Vagina (tissue), 2 donors: Measurements from ENCODE around the gene OSGIN1. TPM values are rescaled to one million over a fixed set of nuclear protein-coding genes. Genes with fewer than 3 reads are reported as not detected.

Source experiments
- DNase-seq, 2 donors: peaks; one replicate each; pipeline ENCODE4 v3.0.0-alpha.2; 2017; ENCODE audit errors: extremely low spot score in 2 of 2
- H3K27ac ChIP-seq: fragments of 200-600 bp; sonication (generic); one replicate; pipeline ENCODE4 v1.5.1; 2019
- H3K27me3 ChIP-seq: fragments of 200-600 bp; sonication (generic); one replicate; pipeline ENCODE4 v1.5.1; 2019
- H3K36me3 ChIP-seq, 2 donors: fragments of 200-600 bp; sonication (generic); one replicate each; pipeline ENCODE4 v1.5.1; 2017 to 2019
- H3K4me1 ChIP-seq: fragments of 200-600 bp; sonication (generic); one replicate; pipeline ENCODE4 v1.5.1; 2019
- H3K4me3 ChIP-seq, 2 donors: fragments of 200-600 bp; sonication (generic); 1 replicate in 1 of 2; 2 replicates in 1 of 2; pipeline ENCODE4 v1.5.1; 2016 to 2019
- H3K9me3 ChIP-seq: fragments of 200-600 bp; sonication (generic); one replicate; pipeline ENCODE4 v1.5.1; 2019
- POLR2A ChIP-seq, 2 donors: fragments of 450-650 bp; IDR thresholded peaks; one replicate each; pipeline ENCODE4 v1.6.1; 2017; ENCODE audit warnings: antibody characterized with exemption in 2 of 2, mild to moderate bottlenecking in 2 of 2, moderate library complexity in 2 of 2
- POLR2AphosphoS5 ChIP-seq, 2 donors: sonication (generic); formaldehyde crosslinking; IDR thresholded peaks; one replicate each; pipeline ENCODE4 v1.9.0; 2017; ENCODE audit warnings: antibody characterized with exemption in 2 of 2, mild to moderate bottlenecking in 2 of 2, low read depth in 1 of 2; ENCODE audit not compliant: insufficient read depth in 1 of 2
- intact Hi-C: fragments of 100-400 bp; cut with DNase I; formaldehyde crosslinking; loops from one replicate; pipeline ENCODE4 v1.15.1; 2023
- total RNA-seq: library from RNA; depleted of rRNA; stranded (reverse); fragments of >200 nt; gene quantifications from one replicate; pipeline ENCODE4 v1.2.3, GENCODE V29; 2016
- TF ChIP-seq, protein P1 (sequence below), 3 experiments: fragments of 450-650 bp in 2 of 3; fragments of 200-600 bp in 1 of 3; sonication (generic) in 1 of 3; IDR thresholded peaks; one replicate each; pipeline ENCODE4 v1.5.1; 2017 to 2019; ENCODE audit warnings: antibody characterized with exemption in 3 of 3, mild to moderate bottlenecking in 2 of 3, moderate library complexity in 2 of 3

OSGIN1 gene
- total RNA-seq, 1 donor from 2014 or later = 6.4 TPM

- intact Hi-C loops = loop anchor here (10.0 kb wide), 1 partner anchor 223 kb away; no protein-coding TSS in a partner anchor
- Histone ChIP-seq H3K27me3 (no peaks in the 10 kb centered on the region), H3K36me3 (no peaks in the 10 kb centered on the region), H3K4me1 (peaks cover 31% of the 10 kb centered on the region), H3K9me3 (no peaks in the 10 kb centered on the region), H3K4me3 (no peak overlapping the region), H3K27ac (no peak overlapping the region)
- no peak for DNase-seq
- no peak for TF ChIP-seq POLR2AphosphoS5 (IDR thresholded peaks at IDR 0.05; ENCODE audit: insufficient read depth in 1 of 2, low read depth in 1 of 2)
- no peak for TF ChIP-seq POLR2A (IDR thresholded peaks at IDR 0.05)
- TF ChIP-seq, protein P1, sequence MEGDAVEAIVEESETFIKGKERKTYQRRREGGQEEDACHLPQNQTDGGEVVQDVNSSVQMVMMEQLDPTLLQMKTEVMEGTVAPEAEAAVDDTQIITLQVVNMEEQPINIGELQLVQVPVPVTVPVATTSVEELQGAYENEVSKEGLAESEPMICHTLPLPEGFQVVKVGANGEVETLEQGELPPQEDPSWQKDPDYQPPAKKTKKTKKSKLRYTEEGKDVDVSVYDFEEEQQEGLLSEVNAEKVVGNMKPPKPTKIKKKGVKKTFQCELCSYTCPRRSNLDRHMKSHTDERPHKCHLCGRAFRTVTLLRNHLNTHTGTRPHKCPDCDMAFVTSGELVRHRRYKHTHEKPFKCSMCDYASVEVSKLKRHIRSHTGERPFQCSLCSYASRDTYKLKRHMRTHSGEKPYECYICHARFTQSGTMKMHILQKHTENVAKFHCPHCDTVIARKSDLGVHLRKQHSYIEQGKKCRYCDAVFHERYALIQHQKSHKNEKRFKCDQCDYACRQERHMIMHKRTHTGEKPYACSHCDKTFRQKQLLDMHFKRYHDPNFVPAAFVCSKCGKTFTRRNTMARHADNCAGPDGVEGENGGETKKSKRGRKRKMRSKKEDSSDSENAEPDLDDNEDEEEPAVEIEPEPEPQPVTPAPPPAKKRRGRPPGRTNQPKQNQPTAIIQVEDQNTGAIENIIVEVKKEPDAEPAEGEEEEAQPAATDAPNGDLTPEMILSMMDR (IDR thresholded peaks at IDR 0.05) = no peak
Measured at GRCh38 chr16:83951544-83951943, 1.5 kb upstream of the OSGIN1 start.

DNA sequence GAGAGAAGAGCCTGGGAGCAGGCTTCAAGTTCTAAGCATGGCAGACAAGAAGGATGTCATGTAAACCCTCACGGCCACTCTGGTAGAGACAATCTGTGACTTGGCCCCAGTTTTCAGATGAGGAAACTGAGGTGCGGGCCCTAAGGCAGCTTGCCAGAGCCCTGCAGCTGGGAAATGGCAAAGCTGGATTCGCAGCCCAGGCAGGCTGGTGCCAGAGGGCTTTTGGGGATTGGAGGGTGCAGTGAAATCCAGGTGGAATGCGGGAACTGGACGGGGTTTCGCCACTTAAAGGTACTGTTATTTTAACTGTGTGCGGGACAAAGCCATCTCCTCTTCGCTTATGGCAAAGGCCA is 477 bp upstream of the OSGIN1 start:
- peak overlapping the region; percentile 52 to 64 for H3K4me3 ChIP-seq
- peak in 1 of 2 donors; percentile 89 for DNase-seq
- no peaks in the 10 kb centered on the region for H3K9me3 ChIP-seq
- H3K27me3 ChIP-seq = no peaks in the 10 kb centered on the region
- H3K4me1 ChIP-seq = peaks cover 31% of the 10 kb centered on the region
- peak overlapping the region; percentile 88 for H3K27ac ChIP-seq
- intact Hi-C loops = loop anchor here (10.0 kb wide), 1 partner anchor 222 kb away; no protein-coding TSS in a partner anchor
- H3K36me3 ChIP-seq = no peaks in the 10 kb centered on the region
- TF ChIP-seq POLR2A (IDR thresholded peaks at IDR 0.05) (no peak), POLR2AphosphoS5 (IDR thresholded peaks at IDR 0.05; ENCODE audit: insufficient read depth in 1 of 2, low read depth in 1 of 2) (no peak)
- TF ChIP-seq, protein P1 (IDR thresholded peaks at IDR 0.05) = no peak

DNA sequence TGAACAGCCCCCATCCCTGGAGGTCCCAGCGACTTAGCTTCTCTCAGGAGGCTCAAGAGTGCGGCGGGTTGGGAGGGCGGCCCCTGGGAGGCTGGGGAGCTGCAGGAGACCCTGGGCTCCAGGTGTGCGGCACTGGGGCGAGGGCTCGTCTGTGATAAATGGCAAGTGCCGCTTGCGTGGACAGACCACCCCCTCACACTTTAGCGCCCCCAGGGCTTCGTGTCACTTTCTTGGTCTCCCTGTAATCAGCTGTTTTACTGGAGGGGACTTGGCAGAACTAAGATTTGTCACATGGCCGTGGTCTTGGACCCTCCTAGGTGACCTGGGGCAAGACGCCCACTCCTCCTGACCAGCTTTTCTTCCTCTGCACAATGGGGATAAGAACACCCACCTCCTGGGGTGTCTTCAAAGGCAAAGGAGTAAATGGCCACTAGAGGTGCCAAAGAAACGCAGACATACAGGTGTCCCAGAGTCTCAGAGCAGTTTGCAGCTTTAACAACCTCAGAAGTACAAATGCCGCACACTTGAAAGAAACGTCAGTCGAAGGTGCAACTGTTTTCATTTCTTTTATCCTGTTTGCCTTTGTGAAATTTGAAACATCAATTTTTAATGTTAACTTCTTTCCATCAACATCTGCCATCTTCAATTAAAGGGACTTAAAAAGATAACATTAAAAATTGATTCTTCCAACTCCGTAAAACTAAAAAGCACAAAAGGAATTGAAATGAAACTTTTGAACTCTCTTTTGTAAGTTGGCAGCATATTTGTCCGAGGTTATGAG is 946 bp downstream of the OSGIN1 start:
- DNase-seq = no peak
- Histone ChIP-seq H3K36me3 (peaks cover 0 to 5% of the 10 kb centered on the region in 2 donors), H3K4me3 (peak overlapping the region; percentile 52 to 64), H3K27me3 (no peaks in the 10 kb centered on the region), H3K4me1 (peaks cover 31% of the 10 kb centered on the region), H3K9me3 (no peaks in the 10 kb centered on the region), H3K27ac (peak overlapping the region; percentile 88)
- TF ChIP-seq, protein P1 (IDR thresholded peaks at IDR 0.05) = peak in 1 of 3 experiments; percentile 7
- TF ChIP-seq POLR2AphosphoS5 (IDR thresholded peaks at IDR 0.05; ENCODE audit: insufficient read depth in 1 of 2, low read depth in 1 of 2) = peak in 1 of 2 donors; percentile 17
- no peak for TF ChIP-seq POLR2A (IDR thresholded peaks at IDR 0.05)
- intact Hi-C loops = loop anchor here (10.0 kb wide), 1 partner anchor 221 kb away; no protein-coding TSS in a partner anchor

- Histone ChIP-seq H3K36me3 (peaks cover 0 to 10% of the 10 kb centered on the region in 2 donors), H3K4me3 (no peak overlapping the region), H3K9me3 (no peaks in the 10 kb centered on the region), H3K27ac (peak overlapping the region; percentile 88), H3K4me1 (peaks cover 31% of the 10 kb centered on the region), H3K27me3 (no peaks in the 10 kb centered on the region)
- no peak for TF ChIP-seq POLR2AphosphoS5 (IDR thresholded peaks at IDR 0.05; ENCODE audit: insufficient read depth in 1 of 2, low read depth in 1 of 2)
- TF ChIP-seq, protein P1 (IDR thresholded peaks at IDR 0.05) = no peak
- TF ChIP-seq POLR2A (IDR thresholded peaks at IDR 0.05) = no peak
- intact Hi-C loops = loop anchor here (10.0 kb wide), 1 partner anchor 220 kb away; no protein-coding TSS in a partner anchor
- DNase-seq = no peak
Measured at GRCh38 chr16:83954577-83955016, 1.6 kb downstream of the OSGIN1 start.
